H1 (cell line): Measurements from ENCODE around the gene APOM. TPM values are rescaled to one million over a fixed set of nuclear protein-coding genes. Genes with fewer than 3 reads are reported as not detected.

Source experiments
- CEBPB ChIP-seq: IDR thresholded peaks from 2 replicates; pipeline ENCODE4 v1.6.1; 2012; ENCODE audit warnings: low read depth, low read length
- GTF2F1 ChIP-seq: IDR thresholded peaks from 2 replicates; pipeline ENCODE4 v1.6.1; 2012; ENCODE audit warnings: low read depth, low read length, improper control_type of control experiment, borderline replicate concordance
- KDM1A ChIP-seq: fragments of 200-600, 300-600 bp; sonication (generic); IDR thresholded peaks from 2 replicates; pipeline ENCODE4 v1.7.1; 2016; ENCODE audit warnings: mild to moderate bottlenecking, low read length, borderline replicate concordance
- NRF1 ChIP-seq: IDR thresholded peaks from 2 replicates; pipeline ENCODE4 v1.6.1; 2011; ENCODE audit warnings: mild to moderate bottlenecking, low read depth, low read length, improper control_type of control experiment
- SP4 ChIP-seq: IDR thresholded peaks from 2 replicates; pipeline ENCODE4 v1.6.1; 2012; ENCODE audit warnings: low read length, inconsistent platforms
- SUZ12 ChIP-seq: fragments of 200-600 bp; sonication (generic); IDR thresholded peaks from 2 replicates; pipeline ENCODE4 v1.6.1; 2012; ENCODE audit warnings: mild to moderate bottlenecking, inconsistent platforms, low read length, moderate library complexity, mixed read lengths
- TBP ChIP-seq: IDR thresholded peaks from 2 replicates; pipeline ENCODE4 v1.6.1; 2011; ENCODE audit warnings: low read depth, low read length, improper control_type of control experiment
- polyA plus RNA-seq, 7 experiments: library from polyadenylated mRNA; depleted of rRNA in 3 of 7; stranded (reverse) in 5 of 7; unstranded in 2 of 7; fragments of >200 nt in 5 of 7; fragments of 200-250 nt in 2 of 7; gene quantifications; 1 replicate in 5 of 7; 2 replicates in 1 of 7; 4 replicates in 1 of 7; pipeline versions ENCODE4 v1.2.1 to v1.2.3, GENCODE V29; 2011 to 2013; ENCODE audit warnings: missing spikeins in 2 of 7, mixed read lengths in 2 of 7
- total RNA-seq: library from RNA; stranded (reverse); fragmentation: NEBNext Ultra II Directional; extraction: Animal tissue kit (Norgen Biotek cat#: 25700); gene quantifications from 2 replicates; pipeline ENCODE4 v1.2.1, GENCODE V29; 2021

Gene APOM
- total and polyA plus RNA-seq, 2 of the 8 experiments (the other 6 are each of a cell fraction or from before 2014, with no cell fraction given) = 3.4 to 12.0 TPM

DNA sequence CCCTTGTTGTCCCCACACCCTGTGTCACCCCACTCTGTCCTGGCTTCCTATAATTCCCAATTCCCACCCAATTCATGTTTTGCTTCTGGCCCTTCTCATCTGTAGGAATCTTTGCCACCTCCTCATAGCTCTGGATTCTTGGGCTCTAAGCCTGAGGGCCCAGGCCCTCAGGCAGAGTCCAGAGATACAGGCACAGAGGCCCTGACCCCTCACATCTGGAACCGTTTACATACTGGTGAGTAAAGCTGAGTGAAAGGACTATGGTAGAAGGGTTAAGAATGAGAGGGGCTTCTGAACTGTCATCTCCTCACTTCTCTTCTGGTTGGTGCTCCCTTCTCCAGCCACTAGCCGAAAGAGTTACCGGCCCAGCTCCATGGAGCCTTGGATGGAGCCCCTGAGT is 21.6 kb upstream of the APOM start (continued):
- no peak for TF ChIP-seq NRF1
- TF ChIP-seq SP4 = no peak
- no peak for TF ChIP-seq GTF2F1
- no peak for TF ChIP-seq CEBPB
- TF ChIP-seq KDM1A = no peak
- TF ChIP-seq TBP = no peak
- no peak for TF ChIP-seq SUZ12
